Erythroblast (primary cell): ENCODE results near the gene AFAP1L1.

Experiments
- DNase-seq, 2 experiments: peaks; one replicate each; lab custom pipeline; 2025; lab: John Stamatoyannopoulos, UW
- GATA1 ChIP-seq: IDR thresholded peaks from 2 replicates; pipeline ENCODE4 v1.6.1; 2011; ENCODE audit warnings: low read depth, mild to moderate bottlenecking, control low read depth, low read length, moderate library complexity
- POLR2A ChIP-seq: IDR thresholded peaks from 2 replicates; pipeline ENCODE4 v1.6.1; 2011; ENCODE audit warnings: mild to moderate bottlenecking, low read length

Gene AFAP1L1

GRCh38 chr5:149246906-149247305, 24.8 kb upstream of the AFAP1L1 start:
- no peak for DNase-seq
- TF ChIP-seq POLR2A = no peak
- no peak for TF ChIP-seq GATA1

GRCh38 chr5:149247726-149248125, 23.9 kb upstream of the AFAP1L1 start:
- no peak for DNase-seq
- TF ChIP-seq GATA1 = no peak
- no peak for TF ChIP-seq POLR2A

GRCh38 chr5:149251546-149251945, 20.1 kb upstream of the AFAP1L1 start:
- no peak for DNase-seq
- TF ChIP-seq POLR2A (no peak), GATA1 (no peak)

GRCh38 chr5:149254506-149254905, 17.2 kb upstream of the AFAP1L1 start:
- TF ChIP-seq GATA1 (no peak), POLR2A (no peak)
- no peak for DNase-seq

- no peak for TF ChIP-seq GATA1
- no peak for TF ChIP-seq POLR2A
- no peak for DNase-seq
These were observed 15.2 kb upstream of the AFAP1L1 start for GRCh38 chr5:149256451-149256850.

GRCh38 chr5:149257131-149257530, 14.5 kb upstream of the AFAP1L1 start:
- TF ChIP-seq POLR2A (no peak), GATA1 (no peak)
- no peak for DNase-seq

GRCh38 chr5:149257889-149258705, 13.6 kb upstream of the AFAP1L1 start:
- DNase-seq = no peak
- no peak for TF ChIP-seq POLR2A
- TF ChIP-seq GATA1 = no peak

GRCh38 chr5:149260761-149261160, 10.9 kb upstream of the AFAP1L1 start:
- TF ChIP-seq GATA1 = no peak
- no peak for DNase-seq

- DNase-seq = no peak
These were observed 10.4 kb upstream of the AFAP1L1 start for GRCh38 chr5:149261246-149261645.

GRCh38 chr5:149262315-149262714, 9.3 kb upstream of the AFAP1L1 start:
- TF ChIP-seq GATA1 (no peak), POLR2A (no peak)

More at GRCh38 chr5:149261246-149261645, 10.4 kb upstream of the AFAP1L1 start:
- no peak for TF ChIP-seq GATA1
- TF ChIP-seq POLR2A = no peak

GRCh38 chr5:149264439-149265067, 7.1 kb upstream of the AFAP1L1 start:
- DNase-seq = no peak
- TF ChIP-seq GATA1 (no peak), POLR2A (no peak)

More at GRCh38 chr5:149262315-149262714, 9.3 kb upstream of the AFAP1L1 start:
- DNase-seq = no peak

- no peak for TF ChIP-seq POLR2A
- no peak for TF ChIP-seq GATA1
These were observed 6.6 kb upstream of the AFAP1L1 start for GRCh38 chr5:149265068-149265465.

GRCh38 chr5:149265597-149265996, 6.1 kb upstream of the AFAP1L1 start:
- TF ChIP-seq POLR2A (no peak), GATA1 (no peak)
- DNase-seq = peak in 1 of 2 experiments; percentile 7

More at GRCh38 chr5:149265068-149265465, 6.6 kb upstream of the AFAP1L1 start:
- DNase-seq = no peak

GRCh38 chr5:149267241-149267973, 4.3 kb upstream of the AFAP1L1 start:
- TF ChIP-seq GATA1 = no peak
- TF ChIP-seq POLR2A = no peak
- DNase-seq = no peak
